Measurements from ENCODE around the gene TSPAN9. TPM values are rescaled to one million over a fixed set of nuclear protein-coding genes. Genes with fewer than 3 reads are reported as not detected.

The TSPAN9 gene
- total RNA-seq, 1 experiment from 2014 or later, result 13.2 TPM

GRCh38 chr12:3333991-3334391 is 256.8 kb downstream of the TSPAN9 start (continued):
- no peak for TF ChIP-seq REST (IDR thresholded peaks at IDR 0.05; ENCODE audit: low read depth)

- intact Hi-C loops (cut with micrococcal nuclease), result no loop called here
- ChIA-PET RAD21 (ENCODE audit: low non-redundant PET in 1 of 2, low total read pairs in 2 of 2, uncharacterized antibody in 2 of 2, unreplicated experiment in 2 of 2) (no interaction called here), POLR2A (no interaction called here), CTCF (interaction anchor here (2.9 to 4.2 kb wide), 2 partner anchors 21 to 35 kb away, joined by 17 to 21 read pairs; no protein-coding TSS in a partner anchor)
- no peaks in the 10 kb centered on the region for H4K20me1 ChIP-seq (ENCODE audit: insufficient read depth)
- no peak overlapping the region for H2AFZ ChIP-seq (ENCODE audit: low read depth, low read length, poor library complexity, severe bottlenecking)
- no peak overlapping the region for H3K27ac ChIP-seq (ENCODE audit: low read depth, low read length)
- no peak overlapping the region for H3K9ac ChIP-seq (ENCODE audit: low read length)
- DNase-seq (ENCODE audit: low read depth, low spot score) (no peak), ATAC-seq (no peak)
- H3K4me3 ChIP-seq (replicated peaks in 1 of 2; ENCODE audit: low read depth in 1 of 2, low read length in 2 of 2), result no peak overlapping the region
- H3K4me1 ChIP-seq (ENCODE audit: control insufficient read depth in 1 of 2, insufficient read depth in 2 of 2, low read length in 2 of 2), result peaks cover 33 to 52% of the 10 kb centered on the region in 2 experiments
- no peaks in the 10 kb centered on the region for H3K9me2 ChIP-seq (ENCODE audit: insufficient read depth)
- H3K27me3 ChIP-seq (ENCODE audit: insufficient read depth, low read length), result no peaks in the 10 kb centered on the region
- H3K4me2 ChIP-seq (ENCODE audit: low read length), result no peak overlapping the region
- no TSS peak for BruUV-seq (replicated peaks)
- H3K79me2 ChIP-seq (ENCODE audit: insufficient read depth, low read length), result no peaks in the 10 kb centered on the region
- H3K36me3 ChIP-seq (ENCODE audit: control insufficient read depth in 1 of 2, insufficient read depth in 2 of 2, low read length in 2 of 2), result no peaks in the 10 kb centered on the region
- TF ChIP-seq JUND (IDR thresholded peaks at IDR 0.05), result no peak
- TF ChIP-seq REST (IDR thresholded peaks at IDR 0.05; ENCODE audit: low read depth), result no peak
- TF ChIP-seq ELF1 (IDR thresholded peaks at IDR 0.05; ENCODE audit: borderline replicate concordance, low read depth), result no peak
- TF ChIP-seq ZNF274 (IDR thresholded peaks at IDR 0.05; ENCODE audit: low read depth, low read length), result no peak
- no peak for TF ChIP-seq TCF7L2 (IDR thresholded peaks at IDR 0.05; ENCODE audit: borderline replicate concordance, extremely low read depth, insufficient read depth, insufficient read length)
- TF ChIP-seq POLR2AphosphoS5 (IDR thresholded peaks at IDR 0.05; ENCODE audit: low read depth, low read length), result no peak
- no peak for TF ChIP-seq ZFX (IDR thresholded peaks at IDR 0.05)
- no peaks in the 10 kb centered on the region for H3K9me3 ChIP-seq (ENCODE audit: control insufficient read depth in 1 of 2, insufficient read depth in 1 of 2, low read depth in 1 of 2, low read length in 2 of 2)
Measured at GRCh38 chr12:3335078-3335487, 257.9 kb downstream of the TSPAN9 start.

Other genes with a start within 250 kb of the TSPAN9 start
- not detected for gene NRIP2, start 242.3 kb upstream of the TSPAN9 start, total RNA-seq (2021; ENCODE audit: unreplicated experiment)
- not detected for gene TEX52, start 220.3 kb upstream of the TSPAN9 start, total RNA-seq (2021; ENCODE audit: unreplicated experiment)
- gene FOXM1, start 200.2 kb upstream of the TSPAN9 start, total RNA-seq (2021; ENCODE audit: unreplicated experiment), result 85.1 TPM
- 29.7 TPM for gene RHNO1, start 200.2 kb upstream of the TSPAN9 start, total RNA-seq (2021; ENCODE audit: unreplicated experiment)
- 21.3 TPM for gene TULP3, start 186.5 kb upstream of the TSPAN9 start, total RNA-seq (2021; ENCODE audit: unreplicated experiment)
- gene TEAD4, start 118.0 kb upstream of the TSPAN9 start, total RNA-seq (2021; ENCODE audit: unreplicated experiment), result 43.2 TPM

All from HCT116 (cell line).